HG02763 (cell line): ENCODE measurements around the gene SCN4B.

Experiments used
- ATAC-seq: cut with Tn5 transposase; IDR thresholded peaks from one replicate; pipeline ENCODE4 v1.9.1; 2021; ENCODE audit warnings: mild to moderate bottlenecking, moderate library complexity; ENCODE audit not compliant: unreplicated experiment

SCN4B gene

GRCh38 chr11:118175031-118175992 is 22.7 kb upstream of the SCN4B start:
- ATAC-seq = no peak

GRCh38 chr11:118174006-118174567 is 21.5 kb upstream of the SCN4B start:
- no peak for ATAC-seq

- ATAC-seq = no peak
Measured at GRCh38 chr11:118172356-118172755, 19.7 kb upstream of the SCN4B start.

- no peak for ATAC-seq
Measured at GRCh38 chr11:118171269-118172062, 18.8 kb upstream of the SCN4B start.

- no peak for ATAC-seq
Measured at GRCh38 chr11:118170882-118171268, 18.3 kb upstream of the SCN4B start.

- ATAC-seq = no peak
Measured at GRCh38 chr11:118170231-118170630, 17.6 kb upstream of the SCN4B start.

GRCh38 chr11:118169300-118170140 is 16.9 kb upstream of the SCN4B start:
- no peak for ATAC-seq

- no peak for ATAC-seq
Measured at GRCh38 chr11:118168751-118169150, 16.1 kb upstream of the SCN4B start.

GRCh38 chr11:118168316-118168715 is 15.7 kb upstream of the SCN4B start:
- ATAC-seq = no peak

- no peak for ATAC-seq
Measured at GRCh38 chr11:118167906-118168305, 15.3 kb upstream of the SCN4B start.

GRCh38 chr11:118167253-118167652 is 14.6 kb upstream of the SCN4B start:
- no peak for ATAC-seq

GRCh38 chr11:118166641-118167040 is 14.0 kb upstream of the SCN4B start:
- no peak for ATAC-seq

- no peak for ATAC-seq
Measured at GRCh38 chr11:118164885-118165284, 12.3 kb upstream of the SCN4B start.

GRCh38 chr11:118163494-118163893 is 10.9 kb upstream of the SCN4B start:
- no peak for ATAC-seq

- no peak for ATAC-seq
Measured at GRCh38 chr11:118162846-118163245, 10.2 kb upstream of the SCN4B start.

GRCh38 chr11:118161786-118162185 is 9.2 kb upstream of the SCN4B start:
- no peak for ATAC-seq

- no peak for ATAC-seq
Measured at GRCh38 chr11:118157186-118157895, 4.7 kb upstream of the SCN4B start.

- no peak for ATAC-seq
Measured at GRCh38 chr11:118156531-118157185, 4.0 kb upstream of the SCN4B start.

- no peak for ATAC-seq
Measured at GRCh38 chr11:118155776-118156530, 3.3 kb upstream of the SCN4B start.
